Calu3 (cell line): ENCODE results near the gene PPP2R2B. TPM values are rescaled to one million over a fixed set of nuclear protein-coding genes. Genes with fewer than 3 reads are reported as not detected.

Experiments used
- BruUV-seq: library from RNA; stranded (reverse); fragments of 400-500 nt; replicated peaks from 2 replicates; lab custom pipeline; 2021; lab: Mats Ljungman, UMichigan
- CTCF ChIA-PET: fragments of 300-600 bp; sonication (Branson Sonifier 250); formaldehyde crosslinking; loops from one replicate; lab custom pipeline; 2022; ENCODE audit warnings: antibody characterized with exemption; lab: Charles Lee
- DNase-seq: peaks from one replicate; pipeline ENCODE4 v3.0.0; 2022
- H3K27ac Mint-ChIP-seq: one replicate; pipeline ENCODE4 v1.8.0; 2022; ENCODE audit warnings: mixed read lengths; ENCODE audit not compliant: unreplicated experiment
- H3K27me3 Mint-ChIP-seq: one replicate; pipeline ENCODE4 v1.8.0; 2022; ENCODE audit warnings: mixed read lengths; ENCODE audit not compliant: unreplicated experiment
- H3K36me3 Mint-ChIP-seq: one replicate; pipeline ENCODE4 v1.8.0; 2022; ENCODE audit warnings: mild to moderate bottlenecking, moderate library complexity, mixed read lengths; ENCODE audit not compliant: insufficient read depth, unreplicated experiment
- H3K4me1 Mint-ChIP-seq: one replicate; pipeline ENCODE4 v1.8.0; 2022; ENCODE audit warnings: mild to moderate bottlenecking, low read depth, mixed read lengths; ENCODE audit not compliant: unreplicated experiment
- H3K4me3 Mint-ChIP-seq: one replicate; pipeline ENCODE4 v1.8.0; 2022; ENCODE audit warnings: mild to moderate bottlenecking, low read depth, moderate library complexity, mixed read lengths; ENCODE audit not compliant: unreplicated experiment
- H3K9me3 Mint-ChIP-seq: one replicate; pipeline ENCODE4 v1.8.0; 2022; ENCODE audit warnings: low read depth, mixed read lengths; ENCODE audit not compliant: unreplicated experiment
- CTCF ChIP-seq: fragments of 200-600 bp; IDR thresholded peaks from one replicate; pipeline ENCODE4 v1.8.0; 2022; ENCODE audit warnings: antibody characterized with exemption; ENCODE audit not compliant: unreplicated experiment
- intact Hi-C: fragments of 100-400 bp; cut with micrococcal nuclease; formaldehyde crosslinking; loops from one replicate; pipeline ENCODE4 v1.10.0; 2022; ENCODE audit not compliant: unreplicated experiment
- total RNA-seq: library from RNA; stranded (reverse); gene quantifications from 2 replicates; pipeline ENCODE4 v1.2.3, GENCODE V29; 2022

Gene PPP2R2B
- total RNA-seq, 1 experiment from 2014 or later = not detected

GRCh38 chr5:146815411-146815810 lies 63.1 kb downstream of the PPP2R2B start:
- intact Hi-C loops = no loop called here
- no peak overlapping the region for H3K4me3 Mint-ChIP-seq
- no TSS peak for BruUV-seq
- H3K36me3 Mint-ChIP-seq = no peaks in the 10 kb centered on the region
- CTCF ChIA-PET = no interaction called here
- H3K4me1 Mint-ChIP-seq = no peaks in the 10 kb centered on the region
- TF ChIP-seq CTCF = no peak
- no peaks in the 10 kb centered on the region for H3K9me3 Mint-ChIP-seq
- no peak overlapping the region for H3K27ac Mint-ChIP-seq
- DNase-seq = no peak
- H3K27me3 Mint-ChIP-seq = peaks cover 16% of the 10 kb centered on the region

GRCh38 chr5:146813346-146814157 lies 65.0 kb downstream of the PPP2R2B start:
- Mint-ChIP-seq H3K27ac (no peak overlapping the region), H3K9me3 (no peaks in the 10 kb centered on the region), H3K4me3 (no peak overlapping the region), H3K27me3 (peaks cover 21% of the 10 kb centered on the region), H3K4me1 (no peaks in the 10 kb centered on the region), H3K36me3 (no peaks in the 10 kb centered on the region)
- CTCF ChIA-PET = no interaction called here
- no peak for DNase-seq
- no peak for TF ChIP-seq CTCF
- no TSS peak for BruUV-seq
- intact Hi-C loops = no loop called here

GRCh38 chr5:146805081-146805480 lies 73.5 kb downstream of the PPP2R2B start:
- Mint-ChIP-seq H3K27me3 (peaks cover 52% of the 10 kb centered on the region), H3K36me3 (no peaks in the 10 kb centered on the region), H3K9me3 (no peaks in the 10 kb centered on the region), H3K4me3 (no peak overlapping the region), H3K4me1 (no peaks in the 10 kb centered on the region), H3K27ac (no peak overlapping the region)
- BruUV-seq = no TSS peak
- no peak for DNase-seq
- CTCF ChIA-PET = no interaction called here
- intact Hi-C loops = no loop called here
- no peak for TF ChIP-seq CTCF

GRCh38 chr5:146802945-146803522 lies 75.5 kb downstream of the PPP2R2B start:
- CTCF ChIA-PET = no interaction called here
- no peak for TF ChIP-seq CTCF
- intact Hi-C loops = no loop called here
- H3K9me3 Mint-ChIP-seq = no peaks in the 10 kb centered on the region
- no peak overlapping the region for H3K27ac Mint-ChIP-seq
- no peak overlapping the region for H3K4me3 Mint-ChIP-seq
- no peaks in the 10 kb centered on the region for H3K36me3 Mint-ChIP-seq
- H3K27me3 Mint-ChIP-seq = peaks cover 71% of the 10 kb centered on the region
- DNase-seq = no peak
- H3K4me1 Mint-ChIP-seq = no peaks in the 10 kb centered on the region
- BruUV-seq = no TSS peak
